Right lobe of liver (tissue), 6 donors: ENCODE results near the gene LANCL2. TPM values are rescaled to one million over a fixed set of nuclear protein-coding genes. Genes with fewer than 3 reads are reported as not detected.

ENCODE experiments used
- ATAC-seq, 4 donors: fragments of 200-7000 bp; cut with Tn5 transposase; one replicate each; pipeline ENCODE4 v1.9.1; 2020; ENCODE audit warnings: mild to moderate bottlenecking in 4 of 4, moderate library complexity in 4 of 4
- DNase-seq, 3 donors: peaks; one replicate each; pipeline ENCODE4 v3.0.0-alpha.2; 2020
- H3K27ac ChIP-seq, 3 donors: fragments of 200-600 bp; one replicate each; pipeline ENCODE4 v1.8.0; 2022
- H3K27me3 ChIP-seq, 2 donors: fragments of 200-600 bp; one replicate each; pipeline ENCODE4 v1.8.0; 2022
- H3K36me3 ChIP-seq, 4 donors: fragments of 200-600 bp; sonication (generic) in 1 of 4; one replicate each; pipeline versions ENCODE4 v1.5.1 to v1.8.0; 2017 to 2022; ENCODE audit warnings: control low read depth in 1 of 4
- H3K4me1 ChIP-seq, 4 donors: fragments of 200-600 bp; sonication (generic) in 1 of 4; one replicate each; pipeline versions ENCODE4 v1.5.1 to v1.8.0; 2017 to 2022; ENCODE audit warnings: control low read depth in 1 of 4
- H3K4me3 ChIP-seq, 3 donors: fragments of 200-600 bp; one replicate each; pipeline ENCODE4 v1.8.0; 2022
- H3K9me3 ChIP-seq, 4 donors: fragments of 200-600 bp; sonication (generic) in 1 of 4; one replicate each; pipeline versions ENCODE4 v1.5.1 to v1.8.0; 2017 to 2022; ENCODE audit warnings: control low read depth in 1 of 4
- CTCF ChIP-seq, 4 donors: fragments of 200-600 bp in 3 of 4; fragments of 450-650 bp in 1 of 4; IDR thresholded peaks; one replicate each; pipeline versions ENCODE4 v1.5.1 to v1.8.0; 2016 to 2022; ENCODE audit warnings: antibody characterized with exemption in 4 of 4, mild to moderate bottlenecking in 2 of 4
- POLR2A ChIP-seq: fragments of 450-650 bp; IDR thresholded peaks from one replicate; pipeline ENCODE4 v1.6.1; 2017; ENCODE audit warnings: antibody characterized with exemption, mild to moderate bottlenecking
- WGBS: methylation state at CpG from one replicate; pipeline ENCODE4 v1.1.6; 2018; ENCODE audit warnings: low coverage, low lambda C conversion rate; ENCODE audit not compliant: insufficient coverage; ENCODE audit errors: missing lambda C conversion rate; 5-methylcytosine and 5-hydroxymethylcytosine counted together
- intact Hi-C, 2 donors: fragments of 100-400 bp; cut with DNase I; formaldehyde crosslinking; loops; one replicate each; pipeline versions ENCODE4 v1.11.2 to v1.14.1; 2022
- long read RNA-seq: library from polyadenylated mRNA; unstranded; transcript quantifications from one replicate; pipeline ENCODE4 v2.0.0, GENCODE V29; 2019
- total RNA-seq, 6 experiments: library from RNA; depleted of rRNA in 2 of 6; stranded (reverse); fragments of >200 nt in 2 of 6; fragmentation: NEBNext Ultra II Directional in 3 of 6; extraction: Animal tissue kit (Norgen Biotek cat#: 25700) in 3 of 6; gene quantifications; one replicate each; pipeline versions ENCODE4 v1.1.0 to v1.2.4, GENCODE V29; 2016 to 2023
- donor health status: DM: no; HTN: yes; CAD: no.
- donor health status: DM: no; HTN: no; CAD: no.
- donor health status: DM: no; HTN: no; CAD: no.
- donor health status: DM: no; HTN: yes; CAD: no.
- donor health status: DM: no; HTN: yes; CAD: no.

LANCL2 gene, protein sequence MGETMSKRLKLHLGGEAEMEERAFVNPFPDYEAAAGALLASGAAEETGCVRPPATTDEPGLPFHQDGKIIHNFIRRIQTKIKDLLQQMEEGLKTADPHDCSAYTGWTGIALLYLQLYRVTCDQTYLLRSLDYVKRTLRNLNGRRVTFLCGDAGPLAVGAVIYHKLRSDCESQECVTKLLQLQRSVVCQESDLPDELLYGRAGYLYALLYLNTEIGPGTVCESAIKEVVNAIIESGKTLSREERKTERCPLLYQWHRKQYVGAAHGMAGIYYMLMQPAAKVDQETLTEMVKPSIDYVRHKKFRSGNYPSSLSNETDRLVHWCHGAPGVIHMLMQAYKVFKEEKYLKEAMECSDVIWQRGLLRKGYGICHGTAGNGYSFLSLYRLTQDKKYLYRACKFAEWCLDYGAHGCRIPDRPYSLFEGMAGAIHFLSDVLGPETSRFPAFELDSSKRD
- 10 to 100 TPM in 1 of 6 experiments, 1 to 10 TPM in 5; 7.3 to 12.1 (median 8.3) TPM for total RNA-seq
- long read RNA-seq, result 0 reads

DNA sequence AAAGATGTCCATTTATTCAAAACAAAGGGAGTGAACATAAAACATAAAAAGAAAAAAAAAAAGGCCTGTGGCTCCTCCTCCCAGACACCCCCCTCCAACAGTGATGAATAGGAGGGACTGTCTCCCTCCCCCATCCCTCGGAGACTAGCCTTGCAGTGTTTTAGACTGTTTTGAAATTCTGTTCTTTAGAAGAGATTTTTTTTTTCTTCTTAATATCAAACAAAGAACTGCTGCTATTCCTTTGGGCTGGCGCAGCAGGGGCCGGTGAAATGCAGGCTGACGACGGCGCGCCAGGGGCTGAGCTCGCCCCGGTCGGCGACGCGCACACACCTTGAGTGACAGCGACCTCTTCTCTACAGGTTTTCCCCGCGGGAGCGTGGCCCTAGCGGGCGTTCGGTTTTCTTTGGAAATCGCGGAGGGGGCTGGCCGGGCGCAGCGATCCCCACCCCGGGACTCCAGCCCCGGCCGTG, at the start of gene LANCL2:
LANCL2 (plus strand) TSS at position 133 of the 470 bp plus-strand sequence. CDS start 689 bp downstream, outside the sequence.
- no peaks in the 10 kb centered on the region for H3K27me3 ChIP-seq
- peaks cover 0 to 18% (median 9%) of the 10 kb centered on the region in 4 donors for H3K4me1 ChIP-seq
- ATAC-seq (peak in 2 of 4 donors; percentile 0 to 23), DNase-seq (peak in 2 of 3 donors; percentile 65 to 74)
- no peak for TF ChIP-seq CTCF (IDR thresholded peaks at IDR 0.05)
- TF ChIP-seq POLR2A, result no peak
- H3K36me3 ChIP-seq, result no peaks in the 10 kb centered on the region
- H3K27ac ChIP-seq, result peak within 1 kb of the TSS; percentile 99 to 100 (median 100)
- H3K9me3 ChIP-seq, result no peaks in the 10 kb centered on the region
- peak within 1 kb of the TSS; percentile 93 to 98 (median 98) for H3K4me3 ChIP-seq
- intact Hi-C loops, result no loop called here
- WGBS, result 0% methylated on average over 16 of the region's 28 CpGs

GRCh38 chr7:55325371-55325792, 39.8 kb upstream of the LANCL2 start:
- no peak for DNase-seq
- intact Hi-C loops, result no loop called here
- Histone ChIP-seq H3K4me3 (no peak overlapping the region), H3K27me3 (no peaks in the 10 kb centered on the region), H3K36me3 (no peaks in the 10 kb centered on the region), H3K27ac (no peak overlapping the region), H3K9me3 (no peaks in the 10 kb centered on the region), H3K4me1 (no peaks in the 10 kb centered on the region)
- WGBS, result 32% methylated on average over 3 of the region's 5 CpGs
- ATAC-seq, result peak in 1 of 4 donors; percentile 19
- no peak for TF ChIP-seq CTCF (IDR thresholded peaks at IDR 0.05)
- TF ChIP-seq POLR2A, result no peak

DNA sequence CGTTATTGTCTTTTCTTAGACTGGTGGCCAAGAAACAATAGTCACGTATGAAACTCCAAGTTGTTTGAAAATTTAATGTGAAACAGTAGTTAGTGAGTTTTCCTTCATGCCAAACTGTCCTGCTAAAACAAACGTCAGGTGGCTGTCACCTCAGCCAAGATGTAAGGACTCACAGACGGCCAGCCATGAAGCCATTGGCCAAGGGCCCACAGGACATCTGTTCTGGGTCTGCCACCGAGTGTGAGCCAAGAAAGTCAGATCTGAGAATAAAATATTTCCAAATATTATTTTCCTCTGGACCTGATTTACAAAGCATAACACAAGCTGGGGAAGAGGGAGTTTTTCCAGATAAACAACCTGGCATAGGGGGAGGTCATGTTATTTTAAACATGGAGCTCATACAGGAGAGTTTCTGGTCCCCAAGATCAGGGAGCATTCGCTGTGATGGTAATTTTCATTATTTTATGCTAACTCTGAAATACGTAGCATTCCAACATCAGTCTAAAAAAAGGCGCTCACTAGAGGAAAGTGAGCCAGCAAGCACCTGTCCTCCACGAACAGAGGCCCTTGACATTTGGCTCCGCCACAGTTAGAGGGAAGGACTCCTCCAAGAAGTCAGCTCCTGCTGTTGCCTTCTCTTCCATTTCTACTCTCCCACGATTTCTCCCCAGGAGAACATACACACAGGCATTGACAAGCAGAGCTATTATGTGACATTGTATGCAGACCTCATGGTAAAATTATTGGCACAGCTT, 38.9 kb upstream of the LANCL2 start:
- ATAC-seq (no peak), DNase-seq (no peak)
- no peaks in the 10 kb centered on the region for H3K4me1 ChIP-seq
- H3K27me3 ChIP-seq, result no peaks in the 10 kb centered on the region
- H3K36me3 ChIP-seq, result no peaks in the 10 kb centered on the region
- TF ChIP-seq POLR2A, result no peak
- TF ChIP-seq CTCF (IDR thresholded peaks at IDR 0.05), result no peak
- 53% methylated on average over 10 of the region's 11 CpGs for WGBS
- no peak overlapping the region for H3K4me3 ChIP-seq
- H3K9me3 ChIP-seq, result no peaks in the 10 kb centered on the region
- no peak overlapping the region for H3K27ac ChIP-seq
- intact Hi-C loops, result no loop called here

GRCh38 chr7:55326945-55327626, 38.1 kb upstream of the LANCL2 start:
- Histone ChIP-seq H3K27ac (no peak overlapping the region), H3K27me3 (no peaks in the 10 kb centered on the region), H3K9me3 (no peaks in the 10 kb centered on the region), H3K4me1 (no peaks in the 10 kb centered on the region), H3K36me3 (no peaks in the 10 kb centered on the region), H3K4me3 (no peak overlapping the region)
- no peak for TF ChIP-seq POLR2A
- TF ChIP-seq CTCF (IDR thresholded peaks at IDR 0.05), result no peak
- DNase-seq, result no peak
- intact Hi-C loops, result no loop called here
- WGBS, result 60% methylated on average over 7 of the region's 7 CpGs
- no peak for ATAC-seq
